H1 (cell line): ENCODE results near the gene FNDC7. TPM values are rescaled to one million over a fixed set of nuclear protein-coding genes. Genes with fewer than 3 reads are reported as not detected.

ENCODE experiments used
- CTCF ChIA-PET: fragments of 300-600 bp; sonication (Branson Sonifier 250); formaldehyde crosslinking; loops from one replicate; lab custom pipeline; 2021; ENCODE audit not compliant: partially characterized antibody; lab: Charles Lee
- POLR2A ChIA-PET: fragments of 300-600 bp; sonication (Branson Sonifier 250); formaldehyde crosslinking; loops from one replicate; lab custom pipeline; 2021; ENCODE audit warnings: inconsistent platforms; ENCODE audit not compliant: partially characterized antibody; lab: Charles Lee
- DNase-seq, 2 experiments: peaks; one replicate each; pipeline versions ENCODE4 v3.0.0 to v3.0.0-alpha.2; 2010 to 2022; ENCODE audit warnings: low spot score in 2 of 2, low read depth in 1 of 2, mixed read lengths in 1 of 2
- FAIRE-seq: peaks from 2 replicates; lab custom pipeline; 2011; peaks lifted over from hg19 to GRCh38; lab: Jason Lieb, UNC
- H2AFZ ChIP-seq: 2 replicates; pipeline ENCODE4 v1.8.1; 2012; ENCODE audit warnings: low read length, inconsistent platforms
- H2AK5ac ChIP-seq: 2 replicates; pipeline ENCODE4 v1.6.1; 2013; ENCODE audit warnings: low read depth, low read length
- H2BK120ac ChIP-seq: replicated peaks from 2 replicates; pipeline ENCODE3; 2013; ENCODE audit warnings: low read depth, low read length, inconsistent platforms
- H2BK12ac ChIP-seq: 2 replicates; pipeline ENCODE4 v1.6.1; 2013; ENCODE audit warnings: low read depth, low read length
- H2BK15ac ChIP-seq: 2 replicates; pipeline ENCODE4 v1.6.1; 2013; ENCODE audit warnings: low read length
- H2BK20ac ChIP-seq: 2 replicates; pipeline ENCODE4 v1.6.1; 2013; ENCODE audit warnings: low read length
- H2BK5ac ChIP-seq: 2 replicates; pipeline ENCODE4 v1.6.1; 2013; ENCODE audit warnings: low read depth, low read length
- H3K14ac ChIP-seq: 2 replicates; pipeline ENCODE4 v1.6.1; 2013; ENCODE audit warnings: inconsistent platforms; ENCODE audit not compliant: insufficient read length
- H3K18ac ChIP-seq: 2 replicates; pipeline ENCODE4 v1.6.1; 2013; ENCODE audit warnings: low read length; ENCODE audit errors: extremely low read depth
- H3K23ac ChIP-seq: 2 replicates; pipeline ENCODE4 v1.6.1; 2013; ENCODE audit warnings: inconsistent platforms; ENCODE audit not compliant: insufficient read length
- H3K23me2 ChIP-seq: 2 replicates; pipeline ENCODE4 v1.6.1; 2013; ENCODE audit warnings: low read depth, low read length
- H3K27ac ChIP-seq: 2 replicates; pipeline ENCODE4 v1.6.1; 2011; ENCODE audit warnings: low read depth, low read length, inconsistent platforms
- H3K27me3 ChIP-seq, 4 experiments: replicated peaks in 1 of 4; 1 replicate in 1 of 4; 2 replicates in 3 of 4; pipeline versions ENCODE4 v1.6.1 to v1.8.1; 2011 to 2013; ENCODE audit warnings: low read length in 3 of 4, mild to moderate bottlenecking in 3 of 4, inconsistent platforms in 2 of 4, mixed read lengths in 2 of 4, moderate library complexity in 1 of 4; ENCODE audit not compliant: control insufficient read depth in 3 of 4, insufficient read depth in 3 of 4; ENCODE audit errors: extremely low read depth in 1 of 4
- H3K36me3 ChIP-seq, 4 experiments: 2 replicates each; pipeline versions ENCODE4 v1.6.1 to v1.8.1; 2011 to 2013; ENCODE audit warnings: mild to moderate bottlenecking in 4 of 4, low read length in 3 of 4, moderate library complexity in 2 of 4, control low read depth in 1 of 4, inconsistent platforms in 1 of 4; ENCODE audit not compliant: insufficient read depth in 4 of 4, control insufficient read depth in 2 of 4
- H3K4ac ChIP-seq: replicated peaks from 2 replicates; pipeline ENCODE3; 2013; ENCODE audit warnings: low read length, low read depth, mixed read lengths, inconsistent platforms; ENCODE audit not compliant: insufficient read length
- H3K4me1 ChIP-seq, 4 experiments: replicated peaks in 1 of 4; 1 replicate in 1 of 4; 2 replicates in 3 of 4; pipeline versions ENCODE4 v1.6.1 to v1.8.1; 2011 to 2013; ENCODE audit warnings: low read length in 3 of 4, inconsistent platforms in 2 of 4, mixed read lengths in 1 of 4; ENCODE audit not compliant: insufficient read depth in 4 of 4, control insufficient read depth in 3 of 4
- H3K4me2 ChIP-seq, 2 experiments: 2 replicates each; pipeline versions ENCODE4 v1.6.1 to v1.8.1; 2011 to 2013; ENCODE audit warnings: low read depth in 2 of 2, low read length in 2 of 2, control low read depth in 1 of 2, inconsistent platforms in 1 of 2, mild to moderate bottlenecking in 1 of 2; ENCODE audit not compliant: insufficient read depth in 1 of 2
- H3K4me3 ChIP-seq, 4 experiments: fragments of 200-600, 300-600 bp in 1 of 4; sonication (generic), shearing (Covaris generic), sonication (Bioruptor Twin) in 1 of 4; 2 replicates each; pipeline versions ENCODE4 v1.5.1 to v1.8.1; 2011 to 2016; ENCODE audit warnings: low read length in 4 of 4, low read depth in 3 of 4, control low read depth in 2 of 4, inconsistent platforms in 2 of 4, mild to moderate bottlenecking in 2 of 4, mixed read lengths in 1 of 4, moderate library complexity in 1 of 4; ENCODE audit not compliant: insufficient read depth in 2 of 4; ENCODE audit errors: extremely low read depth in 1 of 4
- H3K56ac ChIP-seq: replicated peaks from 2 replicates; pipeline ENCODE3; 2013; ENCODE audit warnings: low read depth, mild to moderate bottlenecking, mixed read lengths, low read length, inconsistent platforms; ENCODE audit not compliant: insufficient read length
- H3K79me1 ChIP-seq: 2 replicates; pipeline ENCODE4 v1.6.1; 2013; ENCODE audit warnings: low read depth, low read length, control low read depth
- H3K79me2 ChIP-seq, 2 experiments: 2 replicates each; pipeline versions ENCODE4 v1.6.1 to v1.8.1; 2012 to 2013; ENCODE audit warnings: low read length in 2 of 2, mild to moderate bottlenecking in 2 of 2, inconsistent platforms in 1 of 2; ENCODE audit not compliant: insufficient read depth in 2 of 2, control insufficient read depth in 1 of 2
- H3K9ac ChIP-seq, 4 experiments: replicated peaks in 1 of 4; 1 replicate in 1 of 4; 2 replicates in 3 of 4; pipeline versions ENCODE4 v1.6.1 to v1.8.1; 2011 to 2013; ENCODE audit warnings: low read depth in 3 of 4, low read length in 3 of 4, control low read depth in 2 of 4, mild to moderate bottlenecking in 2 of 4, moderate library complexity in 2 of 4, inconsistent platforms in 1 of 4; ENCODE audit errors: extremely low read depth in 1 of 4
- H3K9me3 ChIP-seq, 2 experiments: 2 replicates each; pipeline versions ENCODE4 v1.6.1 to v1.8.1; 2012 to 2013; ENCODE audit warnings: mild to moderate bottlenecking in 2 of 2, moderate library complexity in 2 of 2, control low read depth in 1 of 2, inconsistent platforms in 1 of 2, low read depth in 1 of 2, low read length in 1 of 2, mixed read lengths in 1 of 2; ENCODE audit not compliant: insufficient read depth in 2 of 2
- H4K20me1 ChIP-seq, 2 experiments: replicated peaks in 1 of 2; 2 replicates each; pipeline versions ENCODE3 to v1.8.1; 2011 to 2013; ENCODE audit warnings: inconsistent platforms in 2 of 2, low read length in 2 of 2, mild to moderate bottlenecking in 1 of 2; ENCODE audit not compliant: insufficient read depth in 2 of 2, control insufficient read depth in 1 of 2
- H4K5ac ChIP-seq: 2 replicates; pipeline ENCODE4 v1.6.1; 2013; ENCODE audit warnings: low read length, low read depth, mixed read lengths, inconsistent platforms; ENCODE audit not compliant: insufficient read length
- H4K8ac ChIP-seq: 2 replicates; pipeline ENCODE4 v1.8.0; 2013; ENCODE audit warnings: mild to moderate bottlenecking, moderate library complexity, low read length, inconsistent platforms; ENCODE audit not compliant: insufficient read depth; ENCODE audit errors: extremely low read depth
- H4K91ac ChIP-seq: replicated peaks from 2 replicates; pipeline ENCODE3; 2013; ENCODE audit warnings: low read length, mixed read lengths, inconsistent platforms; ENCODE audit not compliant: insufficient read length
- CBX5 ChIP-seq: fragments of 300-800, 300-1000 bp; sonication (generic); IDR thresholded peaks from 2 replicates; pipeline ENCODE4 v1.7.1; 2016; ENCODE audit warnings: antibody characterized with exemption, low read length, low read depth
- CHD1 ChIP-seq: IDR thresholded peaks from 2 replicates; pipeline ENCODE4 v1.6.1; 2012; ENCODE audit warnings: low read depth, low read length, improper control_type of control experiment
- KDM4A ChIP-seq: IDR thresholded peaks from one replicate; pipeline ENCODE4 v1.7.1; 2012; ENCODE audit warnings: low read depth, mild to moderate bottlenecking, moderate library complexity, low read length, inconsistent platforms; ENCODE audit not compliant: severe bottlenecking
- SP4 ChIP-seq: IDR thresholded peaks from 2 replicates; pipeline ENCODE4 v1.6.1; 2012; ENCODE audit warnings: low read length, inconsistent platforms
- TAF1 ChIP-seq: IDR thresholded peaks from 2 replicates; pipeline ENCODE4 v1.6.1; 2011; ENCODE audit warnings: mild to moderate bottlenecking, low read depth, low read length
- WGBS, 2 experiments: shearing (Covaris generic) in 1 of 2; methylation state at CpG; one replicate each; pipeline versions ENCODE4 v1.1.6 to v1.1.7; 2013 to 2015; ENCODE audit warnings: low lambda C conversion rate in 2 of 2, mixed read lengths in 2 of 2, inconsistent platforms in 1 of 2, low coverage in 1 of 2, missing lambda C conversion rate in 1 of 2; ENCODE audit not compliant: insufficient replicate concordance in 2 of 2, insufficient coverage in 1 of 2, insufficient read length in 1 of 2; ENCODE audit errors: extremely low coverage in 1 of 2, missing lambda C conversion rate in 1 of 2; 5-methylcytosine and 5-hydroxymethylcytosine counted together
- polyA plus RNA-seq, 7 experiments: library from polyadenylated mRNA; depleted of rRNA in 3 of 7; stranded (reverse) in 5 of 7; unstranded in 2 of 7; fragments of >200 nt in 5 of 7; fragments of 200-250 nt in 2 of 7; gene quantifications; 1 replicate in 5 of 7; 2 replicates in 1 of 7; 4 replicates in 1 of 7; pipeline versions ENCODE4 v1.2.1 to v1.2.3, GENCODE V29; 2011 to 2013; ENCODE audit warnings: missing spikeins in 2 of 7, mixed read lengths in 2 of 7
- total RNA-seq: library from RNA; stranded (reverse); fragmentation: NEBNext Ultra II Directional; extraction: Animal tissue kit (Norgen Biotek cat#: 25700); gene quantifications from 2 replicates; pipeline ENCODE4 v1.2.1, GENCODE V29; 2021

FNDC7 gene
- total and polyA plus RNA-seq, 2 of the 8 experiments (the other 6 are each of a cell fraction or from before 2014, with no cell fraction given) = 0.13 to 0.20 TPM

GRCh38 chr1:108767708-108768107, 55.0 kb downstream of the FNDC7 start:
- no peaks in the 10 kb centered on the region for H3K79me2 ChIP-seq
- no peak overlapping the region for H3K4me2 ChIP-seq
- no peak overlapping the region for H2AFZ ChIP-seq
- H3K56ac ChIP-seq = no peak overlapping the region
- DNase-seq (no peak), FAIRE-seq (no peak)
- no peaks in the 10 kb centered on the region for H3K27me3 ChIP-seq
- no peak overlapping the region for H3K27ac ChIP-seq
- peaks cover 0 to 6% (median 2%) of the 10 kb centered on the region in 4 experiments; a peak in 2 of 8 replicates for H3K36me3 ChIP-seq
- no peak overlapping the region for H4K8ac ChIP-seq
- H2AK5ac ChIP-seq = no peak overlapping the region
- H2BK20ac ChIP-seq = no peak overlapping the region
- no peak overlapping the region for H2BK5ac ChIP-seq
- no peak overlapping the region for H3K4ac ChIP-seq
- WGBS, 2 experiments = 82% methylated on average over 3 of the region's 3 CpGs; no CpG with 5 or more reads in 1 of the 2 experiments
- no peaks in the 10 kb centered on the region for H3K9me3 ChIP-seq
- no peak overlapping the region for H2BK15ac ChIP-seq
- H2BK12ac ChIP-seq = no peak overlapping the region
- no peaks in the 10 kb centered on the region for H4K20me1 ChIP-seq
- no peak overlapping the region for H3K14ac ChIP-seq
- H4K91ac ChIP-seq = no peak overlapping the region
- no peak overlapping the region for H3K9ac ChIP-seq
- CTCF ChIA-PET = interaction anchor here (1.3 kb wide), 1 partner anchor 19 kb away, joined by 4 read pairs; no protein-coding TSS in a partner anchor
- H4K5ac ChIP-seq = no peak overlapping the region
- no peaks in the 10 kb centered on the region for H3K79me1 ChIP-seq
- no peak overlapping the region for H3K18ac ChIP-seq
- H3K23ac ChIP-seq = no peak overlapping the region
- H3K23me2 ChIP-seq = no peaks in the 10 kb centered on the region
- POLR2A ChIA-PET = no interaction called here
- H2BK120ac ChIP-seq = no peak overlapping the region
- H3K4me1 ChIP-seq = no peaks in the 10 kb centered on the region; a peak in 1 of 7 replicates
- no peak overlapping the region for H3K4me3 ChIP-seq
- no peak for TF ChIP-seq CHD1
- no peak for TF ChIP-seq CBX5
- TF ChIP-seq SP4 = no peak
- no peak for TF ChIP-seq TAF1
- TF ChIP-seq KDM4A = no peak
